Left lung (tissue), 10 donors: ENCODE measurements around the gene RAP2B. TPM values are rescaled to one million over a fixed set of nuclear protein-coding genes. Genes with fewer than 3 reads are reported as not detected.
A peak's percentile ranks its signal among the peaks of the same experiment; 100 is the strongest.

Source experiments
- ATAC-seq: fragments of 200-7000 bp; cut with Tn5 transposase; one replicate; pipeline ENCODE4 v1.9.1; 2020; ENCODE audit warnings: moderate library complexity
- DNase-seq, 4 donors: peaks; one replicate each; pipeline ENCODE4 v3.0.0-alpha.2; 2013 to 2020
- H3K27ac ChIP-seq, 2 donors: fragments of 200-600 bp; sonication (generic) in 1 of 2; one replicate each; pipeline versions ENCODE4 v1.5.0 to v1.8.0; 2020 to 2021
- H3K27me3 ChIP-seq, 2 donors: fragments of 200-600 bp; sonication (generic) in 1 of 2; one replicate each; pipeline versions ENCODE4 v1.5.0 to v1.8.0; 2020 to 2021
- H3K36me3 ChIP-seq, 2 donors: fragments of 200-600 bp; sonication (generic) in 1 of 2; one replicate each; pipeline versions ENCODE4 v1.5.0 to v1.8.0; 2020 to 2021
- H3K4me1 ChIP-seq, 2 donors: fragments of 200-600 bp; one replicate each; pipeline ENCODE4 v1.8.0; 2021
- H3K4me3 ChIP-seq, 2 donors: fragments of 200-600 bp; sonication (generic) in 1 of 2; one replicate each; pipeline versions ENCODE4 v1.5.0 to v1.8.0; 2020 to 2021; ENCODE audit warnings: mild to moderate bottlenecking in 1 of 2
- H3K9me3 ChIP-seq, 2 donors: fragments of 200-600 bp; sonication (generic) in 1 of 2; one replicate each; pipeline versions ENCODE4 v1.5.0 to v1.8.0; 2020 to 2021
- intact Hi-C, 2 donors: fragments of 100-400 bp; cut with DNase I; formaldehyde crosslinking; loops; one replicate each; pipeline versions ENCODE4 v1.11.2 to v1.14.2; 2022
- polyA plus RNA-seq, 6 donors: library from polyadenylated mRNA; unstranded; fragments of 120-200 nt; gene quantifications; one replicate each; pipeline ENCODE4 v1.2.1, GENCODE V29; 2013; ENCODE audit not compliant: insufficient read length in 6 of 6
- total RNA-seq, 2 donors: library from RNA; stranded (reverse); fragmentation: NEBNext Ultra II Directional; extraction: Animal tissue kit (Norgen Biotek cat#: 25700); gene quantifications; one replicate each; pipeline ENCODE4 v1.2.1, GENCODE V29; 2021
- TF ChIP-seq, protein P1 (sequence below), 2 donors: fragments of 200-600 bp; sonication (generic) in 1 of 2; IDR thresholded peaks; one replicate each; pipeline versions ENCODE4 v1.5.0 to v1.8.0; 2021; ENCODE audit warnings: antibody characterized with exemption in 2 of 2
- donor health status: DM: no; HTN: yes; CAD: no.
- donor health status: DM: no; HTN: no; CAD: no.

Gene RAP2B
- total and polyA plus RNA-seq, 8 donors: 17.6 to 31.8 (median 23.1) TPM

DNA sequence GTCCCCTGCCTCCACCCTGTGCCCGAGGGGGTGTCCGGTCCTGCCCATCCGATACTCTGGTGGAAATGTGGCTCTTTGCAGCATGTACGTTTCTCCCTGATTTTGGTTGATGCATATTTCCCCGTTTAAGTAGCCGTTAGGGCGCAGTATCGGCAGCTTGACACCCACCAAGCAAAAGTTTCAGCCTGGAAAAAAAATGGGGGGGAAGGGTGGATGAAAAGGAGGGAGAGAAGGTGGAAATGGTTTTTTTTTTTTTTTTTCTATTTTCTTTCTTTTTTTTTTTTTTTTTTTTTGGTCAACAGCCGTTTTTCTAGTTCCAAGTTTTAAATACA lies 1.3 kb downstream of the RAP2B start:
- H3K4me3 ChIP-seq: peak overlapping the region; percentile 87 to 90
- H3K9me3 ChIP-seq: no peaks in the 10 kb centered on the region
- no peaks in the 10 kb centered on the region for H3K27me3 ChIP-seq
- H3K27ac ChIP-seq: peak overlapping the region; percentile 97
- H3K4me1 ChIP-seq: peaks cover 22 to 50% of the 10 kb centered on the region in 2 donors
- intact Hi-C loops: loop anchor here in 1 of 2 donors (5.0 to 10.0 kb wide), 3 partner anchors 119 to 604 kb away; no protein-coding TSS in a partner anchor
- no peak for ATAC-seq
- DNase-seq: no peak
- TF ChIP-seq, protein P1, sequence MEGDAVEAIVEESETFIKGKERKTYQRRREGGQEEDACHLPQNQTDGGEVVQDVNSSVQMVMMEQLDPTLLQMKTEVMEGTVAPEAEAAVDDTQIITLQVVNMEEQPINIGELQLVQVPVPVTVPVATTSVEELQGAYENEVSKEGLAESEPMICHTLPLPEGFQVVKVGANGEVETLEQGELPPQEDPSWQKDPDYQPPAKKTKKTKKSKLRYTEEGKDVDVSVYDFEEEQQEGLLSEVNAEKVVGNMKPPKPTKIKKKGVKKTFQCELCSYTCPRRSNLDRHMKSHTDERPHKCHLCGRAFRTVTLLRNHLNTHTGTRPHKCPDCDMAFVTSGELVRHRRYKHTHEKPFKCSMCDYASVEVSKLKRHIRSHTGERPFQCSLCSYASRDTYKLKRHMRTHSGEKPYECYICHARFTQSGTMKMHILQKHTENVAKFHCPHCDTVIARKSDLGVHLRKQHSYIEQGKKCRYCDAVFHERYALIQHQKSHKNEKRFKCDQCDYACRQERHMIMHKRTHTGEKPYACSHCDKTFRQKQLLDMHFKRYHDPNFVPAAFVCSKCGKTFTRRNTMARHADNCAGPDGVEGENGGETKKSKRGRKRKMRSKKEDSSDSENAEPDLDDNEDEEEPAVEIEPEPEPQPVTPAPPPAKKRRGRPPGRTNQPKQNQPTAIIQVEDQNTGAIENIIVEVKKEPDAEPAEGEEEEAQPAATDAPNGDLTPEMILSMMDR (IDR thresholded peaks at IDR 0.05): no peak
- no peaks in the 10 kb centered on the region for H3K36me3 ChIP-seq

DNA sequence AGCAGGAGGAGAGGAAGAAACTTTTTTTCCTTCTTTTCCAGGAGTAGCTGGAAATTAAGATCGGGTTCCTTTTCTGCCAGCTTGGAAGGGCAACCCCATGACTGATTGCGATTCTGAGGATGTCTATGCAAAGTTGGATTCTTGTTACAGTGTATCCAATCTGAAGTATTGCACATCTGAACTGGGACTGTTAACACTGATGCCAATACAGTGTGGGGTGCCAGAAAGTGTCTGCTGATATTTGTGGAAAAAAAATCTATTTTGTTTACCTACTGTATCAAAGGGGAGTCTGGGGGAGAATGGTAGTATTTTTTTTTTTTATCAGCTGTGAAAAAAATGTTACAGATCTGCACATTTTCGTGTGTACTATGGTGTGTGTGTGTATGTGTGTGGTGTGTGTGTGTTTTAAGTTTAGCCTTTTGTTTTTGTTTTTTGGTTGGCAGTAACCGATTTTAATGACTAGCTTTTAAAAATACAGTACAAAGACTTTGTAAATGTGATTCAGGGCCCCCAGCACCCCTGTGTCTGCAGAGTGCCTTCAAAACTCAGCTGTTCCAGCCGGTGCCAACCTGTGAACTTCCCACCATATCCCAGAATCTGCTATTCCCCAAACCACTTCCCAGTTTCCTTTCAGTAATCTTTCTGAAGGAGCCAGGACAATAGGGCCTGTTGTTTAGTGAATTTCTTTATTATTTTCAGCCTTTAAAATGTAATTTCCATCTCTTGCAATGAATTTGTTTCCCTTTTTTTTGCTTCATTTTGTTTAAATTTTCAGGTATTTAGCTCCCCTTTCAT lies 1.9 kb downstream of the RAP2B start:
- intact Hi-C loops: loop anchor here in 1 of 2 donors (5.0 to 10.0 kb wide), 3 partner anchors 119 to 603 kb away; no protein-coding TSS in a partner anchor

DNA sequence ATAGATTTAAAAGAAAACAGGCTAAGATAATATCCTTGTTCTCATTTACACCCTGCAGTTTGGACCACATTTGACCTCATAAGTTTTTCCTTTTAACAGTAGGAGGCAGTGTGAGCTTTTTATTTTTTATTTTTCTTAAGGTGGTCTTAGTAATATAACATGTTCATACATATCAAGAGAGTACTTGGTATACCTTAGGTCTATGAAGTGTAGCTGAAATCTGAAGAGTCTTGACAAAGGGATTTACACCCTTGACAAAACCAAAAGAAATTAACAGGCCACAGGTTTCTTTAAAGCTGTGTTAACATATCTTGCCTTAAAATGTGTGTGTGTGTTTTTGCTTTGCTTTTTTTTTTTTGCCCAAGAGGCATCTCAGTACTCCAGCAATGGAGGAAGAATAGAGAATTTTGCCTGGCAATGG lies 3.2 kb downstream of the RAP2B start:
- ATAC-seq (no peak), DNase-seq (peak in 2 of 4 donors; percentile 41 to 58)
- TF ChIP-seq, protein P1 (IDR thresholded peaks at IDR 0.05): peak in 1 of 2 donors; percentile 14
- peak overlapping the region; percentile 87 to 90 for H3K4me3 ChIP-seq
- H3K36me3 ChIP-seq: peaks cover 0 to 5% of the 10 kb centered on the region in 2 donors
- intact Hi-C loops: loop anchor here in 1 of 2 donors (10.0 kb wide), 2 partner anchors 120 to 130 kb away; no protein-coding TSS in a partner anchor
- H3K27ac ChIP-seq: peak overlapping the region in 1 of 2 donors; percentile 41
- peaks cover 22 to 54% of the 10 kb centered on the region in 2 donors for H3K4me1 ChIP-seq
- no peaks in the 10 kb centered on the region for H3K9me3 ChIP-seq
- no peaks in the 10 kb centered on the region for H3K27me3 ChIP-seq

More for the DNA sequence above, 1.9 kb downstream of the RAP2B start:
- H3K27ac ChIP-seq: peak overlapping the region; percentile 97
- peaks cover 0 to under 1% of the 10 kb centered on the region in 2 donors for H3K36me3 ChIP-seq
- H3K4me1 ChIP-seq: peaks cover 22 to 56% of the 10 kb centered on the region in 2 donors
- no peaks in the 10 kb centered on the region for H3K27me3 ChIP-seq
- peak in 1 of 4 donors; percentile 28 for DNase-seq
- peak overlapping the region; percentile 87 to 90 for H3K4me3 ChIP-seq
- TF ChIP-seq, protein P1 (IDR thresholded peaks at IDR 0.05): no peak
- ATAC-seq: no peak
- no peaks in the 10 kb centered on the region for H3K9me3 ChIP-seq

DNA sequence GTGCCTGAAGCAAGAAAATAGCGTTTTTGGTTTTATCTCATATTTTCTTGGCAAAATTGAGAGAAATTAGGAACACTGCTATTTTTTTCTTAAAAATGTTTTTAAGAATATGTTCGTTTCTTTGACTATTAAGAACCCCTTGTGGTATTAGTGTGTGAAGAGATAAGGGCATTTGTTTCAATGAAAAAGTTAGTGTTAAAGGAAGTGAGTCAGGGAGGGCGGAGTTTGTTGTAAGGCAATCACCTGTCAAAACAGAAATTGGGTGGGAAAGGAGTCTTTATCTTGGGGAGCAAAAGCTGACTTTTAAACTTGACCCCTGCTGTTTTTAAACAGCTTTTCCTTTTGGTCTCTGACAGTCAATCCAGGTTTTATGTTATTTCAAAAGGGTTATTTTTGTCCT lies 4.2 kb downstream of the RAP2B start:
- H3K4me3 ChIP-seq: peak overlapping the region in 1 of 2 donors; percentile 87
- TF ChIP-seq, protein P1 (IDR thresholded peaks at IDR 0.05): no peak
- intact Hi-C loops: loop anchor here in 1 of 2 donors (10.0 kb wide), 2 partner anchors 121 to 129 kb away; no protein-coding TSS in a partner anchor
- peak overlapping the region in 1 of 2 donors; percentile 21 for H3K27ac ChIP-seq
- ATAC-seq: no peak
- peaks cover 0 to 5% of the 10 kb centered on the region in 2 donors for H3K36me3 ChIP-seq
- H3K9me3 ChIP-seq: no peaks in the 10 kb centered on the region
- peaks cover 22 to 53% of the 10 kb centered on the region in 2 donors for H3K4me1 ChIP-seq
- H3K27me3 ChIP-seq: no peaks in the 10 kb centered on the region
- no peak for DNase-seq

DNA sequence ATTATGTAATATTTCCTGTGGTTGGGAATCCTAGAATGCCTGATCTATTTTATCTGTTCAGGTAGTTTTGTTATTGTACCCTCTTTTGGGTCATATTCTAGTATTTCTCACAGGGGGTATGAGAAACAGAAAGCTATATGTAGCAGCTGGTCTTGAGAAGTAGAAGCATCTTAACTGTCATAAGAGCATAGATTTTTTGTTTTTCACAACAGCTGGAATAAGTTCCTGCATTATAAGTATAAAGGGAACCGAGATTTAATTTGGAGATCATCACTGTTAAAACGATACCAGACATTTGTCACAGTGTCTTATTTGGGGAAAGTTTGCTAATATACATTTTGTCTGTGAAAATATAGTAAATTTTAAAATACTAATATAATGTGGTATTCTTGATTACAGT lies 4.8 kb downstream of the RAP2B start:
- peak overlapping the region in 1 of 2 donors; percentile 87 for H3K4me3 ChIP-seq
- TF ChIP-seq, protein P1 (IDR thresholded peaks at IDR 0.05): no peak
- no peaks in the 10 kb centered on the region for H3K9me3 ChIP-seq
- peaks cover 0 to 5% of the 10 kb centered on the region in 2 donors for H3K36me3 ChIP-seq
- ATAC-seq (no peak), DNase-seq (no peak)
- H3K4me1 ChIP-seq: peaks cover 22 to 53% of the 10 kb centered on the region in 2 donors
- intact Hi-C loops: loop anchor here in 1 of 2 donors (10.0 kb wide), 2 partner anchors 122 to 128 kb away; no protein-coding TSS in a partner anchor
- no peaks in the 10 kb centered on the region for H3K27me3 ChIP-seq
- H3K27ac ChIP-seq: peak overlapping the region in 1 of 2 donors; percentile 21
